MM.1S (cell line): Measurements from ENCODE around the gene IL2RG.

Source experiments
- DNase-seq: peaks from one replicate; pipeline ENCODE4 v3.0.0-alpha.2; 2015
- H2AFZ ChIP-seq: fragments of 300-600 bp; sonication (generic); 2 replicates; pipeline ENCODE4 v1.6.0; 2016; ENCODE audit warnings: antibody characterized with exemption, low read length
- H3F3A ChIP-seq: fragments of 300-600 bp; sonication (generic); 2 replicates; pipeline ENCODE4 v1.6.1; 2016; ENCODE audit warnings: mild to moderate bottlenecking, antibody characterized with exemption, low read length, moderate library complexity, mixed read lengths; ENCODE audit not compliant: insufficient read depth
- H3K27ac ChIP-seq: fragments of 300-600 bp; sonication (generic); 2 replicates; pipeline ENCODE4 v1.5.1; 2016; ENCODE audit warnings: mild to moderate bottlenecking, low read length
- H3K27me3 ChIP-seq: fragments of 300-600 bp; sonication (generic); replicated peaks from 2 replicates; pipeline ENCODE4 v1.6.0; 2016; ENCODE audit warnings: low read length; ENCODE audit not compliant: insufficient read depth
- H3K36me3 ChIP-seq: fragments of 300-600 bp; sonication (generic); replicated peaks from 2 replicates; pipeline ENCODE4 v1.6.1; 2016; ENCODE audit warnings: mild to moderate bottlenecking, low read length, mixed read lengths; ENCODE audit not compliant: insufficient read depth
- H3K4me1 ChIP-seq: fragments of 300-600 bp; sonication (generic); 2 replicates; pipeline ENCODE4 v1.6.1; 2016; ENCODE audit warnings: low read length, mixed read lengths
- H3K4me2 ChIP-seq: fragments of 300-600 bp; sonication (generic); 2 replicates; pipeline ENCODE4 v1.6.0; 2016; ENCODE audit warnings: low read depth, low read length
- H3K4me3 ChIP-seq: fragments of 300-600 bp; sonication (generic); 2 replicates; pipeline ENCODE4 v1.5.1; 2016; ENCODE audit warnings: low read length, mixed read lengths
- H3K79me2 ChIP-seq: fragments of 300-600 bp; sonication (generic); 2 replicates; pipeline ENCODE4 v1.6.1; 2016; ENCODE audit warnings: mixed run types, low read length, mixed read lengths
- H3K9ac ChIP-seq: fragments of 300-600 bp; sonication (generic); 2 replicates; pipeline ENCODE4 v1.6.1; 2016; ENCODE audit warnings: low read length, mixed read lengths
- H3K9me2 ChIP-seq: fragments of 300-600 bp; sonication (generic); replicated peaks from 2 replicates; pipeline ENCODE4 v1.6.1; 2016; ENCODE audit warnings: mild to moderate bottlenecking, low read length, mixed read lengths; ENCODE audit not compliant: insufficient read depth
- H3K9me3 ChIP-seq: fragments of 300-600 bp; sonication (generic); replicated peaks from 2 replicates; pipeline ENCODE4 v1.6.1; 2016; ENCODE audit warnings: mild to moderate bottlenecking, low read length, mixed read lengths; ENCODE audit not compliant: insufficient read depth
- H4K20me1 ChIP-seq: fragments of 300-600 bp; sonication (generic); 2 replicates; pipeline ENCODE4 v1.6.1; 2016; ENCODE audit warnings: mild to moderate bottlenecking, low read length, moderate library complexity, mixed read lengths; ENCODE audit not compliant: insufficient read depth
- EZH2 ChIP-seq: fragments of 300-600 bp; sonication (generic); optimal IDR thresholded peaks from 2 replicates; pipeline ENCODE3; 2017; ENCODE audit warnings: low read depth, mild to moderate bottlenecking, antibody characterized with exemption, low read length, mixed read lengths
- EZH2phosphoT487 ChIP-seq: fragments of 300-600 bp; sonication (generic); IDR thresholded peaks from 2 replicates; pipeline ENCODE4 v1.6.1; 2018; ENCODE audit warnings: antibody characterized with exemption, low read length
- TF ChIP-seq, protein P1 (sequence below): fragments of 300-600 bp; sonication (generic); IDR thresholded peaks from 2 replicates; pipeline ENCODE4 v1.5.1; 2016; ENCODE audit warnings: antibody characterized with exemption, low read length, mixed read lengths

Gene IL2RG

DNA sequence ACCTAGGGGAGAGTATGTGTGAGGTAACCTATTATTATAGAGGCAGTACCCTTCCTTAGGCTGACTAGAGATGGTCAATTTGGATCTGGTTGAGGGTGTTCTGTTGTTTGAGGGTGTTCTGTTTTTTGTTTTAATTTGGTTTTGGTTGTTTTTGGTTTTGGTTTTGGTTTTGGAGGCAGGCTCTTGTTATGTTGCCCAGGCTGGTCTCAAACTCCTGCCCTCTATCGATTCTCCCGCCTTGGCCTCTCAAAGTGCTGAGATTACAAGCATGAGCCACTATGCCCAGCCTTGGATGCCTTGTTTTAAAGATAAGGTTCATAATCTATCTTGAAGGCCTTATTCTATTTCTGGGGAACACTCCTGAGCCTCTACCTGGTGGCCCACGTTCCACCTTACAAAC, 5.7 kb downstream of the IL2RG start:
- H3K79me2 ChIP-seq = peaks cover 8% of the 10 kb centered on the region
- no peak for DNase-seq
- TF ChIP-seq EZH2 (no peak), EZH2phosphoT487 (no peak)
- TF ChIP-seq, protein P1, sequence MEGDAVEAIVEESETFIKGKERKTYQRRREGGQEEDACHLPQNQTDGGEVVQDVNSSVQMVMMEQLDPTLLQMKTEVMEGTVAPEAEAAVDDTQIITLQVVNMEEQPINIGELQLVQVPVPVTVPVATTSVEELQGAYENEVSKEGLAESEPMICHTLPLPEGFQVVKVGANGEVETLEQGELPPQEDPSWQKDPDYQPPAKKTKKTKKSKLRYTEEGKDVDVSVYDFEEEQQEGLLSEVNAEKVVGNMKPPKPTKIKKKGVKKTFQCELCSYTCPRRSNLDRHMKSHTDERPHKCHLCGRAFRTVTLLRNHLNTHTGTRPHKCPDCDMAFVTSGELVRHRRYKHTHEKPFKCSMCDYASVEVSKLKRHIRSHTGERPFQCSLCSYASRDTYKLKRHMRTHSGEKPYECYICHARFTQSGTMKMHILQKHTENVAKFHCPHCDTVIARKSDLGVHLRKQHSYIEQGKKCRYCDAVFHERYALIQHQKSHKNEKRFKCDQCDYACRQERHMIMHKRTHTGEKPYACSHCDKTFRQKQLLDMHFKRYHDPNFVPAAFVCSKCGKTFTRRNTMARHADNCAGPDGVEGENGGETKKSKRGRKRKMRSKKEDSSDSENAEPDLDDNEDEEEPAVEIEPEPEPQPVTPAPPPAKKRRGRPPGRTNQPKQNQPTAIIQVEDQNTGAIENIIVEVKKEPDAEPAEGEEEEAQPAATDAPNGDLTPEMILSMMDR = no peak
- H3K4me3 ChIP-seq = no peak overlapping the region
- H3K27me3 ChIP-seq = no peaks in the 10 kb centered on the region
- H2AFZ ChIP-seq = no peak overlapping the region
- no peak overlapping the region for H3K9ac ChIP-seq
- no peaks in the 10 kb centered on the region for H3K9me2 ChIP-seq
- H3K36me3 ChIP-seq = no peaks in the 10 kb centered on the region
- no peak overlapping the region for H3K27ac ChIP-seq
- no peak overlapping the region for H3K4me2 ChIP-seq
- no peaks in the 10 kb centered on the region for H3F3A ChIP-seq
- H4K20me1 ChIP-seq = no peaks in the 10 kb centered on the region
- peaks cover 12% of the 10 kb centered on the region for H3K4me1 ChIP-seq
- no peaks in the 10 kb centered on the region for H3K9me3 ChIP-seq

DNA sequence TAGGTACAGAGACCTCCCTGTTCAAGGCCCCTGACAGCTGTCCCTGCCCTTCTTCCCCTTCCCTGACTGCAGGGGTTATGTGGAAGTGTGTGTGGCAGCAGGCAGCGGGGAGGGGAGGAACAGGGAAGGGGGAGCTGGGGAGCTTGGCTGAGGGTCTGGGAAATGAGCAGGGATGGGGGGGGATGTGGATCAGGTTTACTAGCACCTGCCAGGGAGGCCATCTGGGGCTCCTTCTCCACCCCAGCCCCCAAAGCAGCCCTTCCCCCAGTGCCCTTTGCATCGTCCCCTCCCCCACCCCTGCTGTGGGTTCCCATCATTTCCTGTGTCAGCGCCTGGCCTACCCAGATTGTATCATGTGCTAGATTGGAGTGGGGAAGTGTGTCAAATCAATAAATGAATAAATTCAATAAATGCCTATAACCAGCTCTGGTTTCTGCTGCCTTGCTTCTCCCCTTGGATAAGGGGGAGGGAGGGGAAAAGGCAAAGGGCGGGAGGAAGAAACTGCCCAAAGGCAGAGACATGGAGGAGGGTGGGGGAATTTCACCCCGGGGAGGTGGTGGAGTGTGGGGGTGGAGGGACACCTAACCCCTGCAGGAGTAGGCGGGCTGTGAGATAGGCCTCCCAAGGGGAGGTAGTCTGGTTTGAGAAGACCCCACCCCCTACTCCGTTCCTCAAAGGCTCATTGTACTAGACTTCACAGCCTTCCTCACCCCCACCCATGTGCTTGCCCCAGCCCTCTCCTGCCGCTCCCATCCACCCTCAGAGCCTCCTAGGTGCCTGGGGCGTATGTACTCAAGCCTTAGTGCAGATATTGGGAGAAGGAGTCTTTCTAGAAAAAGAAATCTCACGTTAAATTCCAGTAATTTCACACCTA, 8.0 kb downstream of the IL2RG start:
- no peaks in the 10 kb centered on the region for H3K9me3 ChIP-seq
- H3K4me1 ChIP-seq = 0 out of 2 replicates have a peak, but pooled peaks cover 6% of the 10 kb centered on the region
- H3K27ac ChIP-seq = no peak overlapping the region
- no peaks in the 10 kb centered on the region for H4K20me1 ChIP-seq
- H3K4me3 ChIP-seq = no peak overlapping the region
- no peaks in the 10 kb centered on the region for H3K36me3 ChIP-seq
- no peak for DNase-seq
- TF ChIP-seq, protein P1 = no peak
- no peak for TF ChIP-seq EZH2phosphoT487
- no peak for TF ChIP-seq EZH2
- H3K9ac ChIP-seq = no peak overlapping the region
- H3K4me2 ChIP-seq = no peak overlapping the region
- no peaks in the 10 kb centered on the region for H3K27me3 ChIP-seq
- no peaks in the 10 kb centered on the region for H3K9me2 ChIP-seq
- H3F3A ChIP-seq = no peaks in the 10 kb centered on the region
- H3K79me2 ChIP-seq = no peaks in the 10 kb centered on the region
- no peak overlapping the region for H2AFZ ChIP-seq

DNA sequence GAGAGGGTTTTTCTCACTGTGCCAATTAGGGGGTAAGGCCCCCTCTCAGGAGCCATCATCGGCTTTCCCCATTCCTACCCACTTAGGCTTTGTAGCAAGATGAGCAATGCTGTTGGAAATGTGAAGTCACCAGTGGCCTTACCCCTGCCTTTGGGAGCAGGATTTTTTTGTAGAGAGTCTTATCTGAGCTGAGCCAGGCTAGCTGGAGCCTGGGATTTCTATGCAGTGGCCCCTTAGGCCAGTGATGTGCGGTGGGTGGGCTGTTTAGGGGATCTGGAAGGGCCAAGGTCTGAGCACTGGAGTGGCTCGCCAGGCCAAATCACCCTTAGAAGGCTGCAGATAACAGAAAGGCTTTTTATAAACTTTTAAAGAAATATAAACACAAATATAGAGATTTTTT, 9.1 kb downstream of the IL2RG start:
- Histone ChIP-seq H3K9ac (no peak overlapping the region), H3K27ac (no peak overlapping the region), H3K4me1 (0 out of 2 replicates have a peak, but pooled peaks cover 6% of the 10 kb centered on the region), H3K9me3 (no peaks in the 10 kb centered on the region), H4K20me1 (no peaks in the 10 kb centered on the region), H3K79me2 (no peaks in the 10 kb centered on the region), H3K4me2 (no peak overlapping the region), H3K36me3 (no peaks in the 10 kb centered on the region), H2AFZ (no peak overlapping the region), H3K9me2 (no peaks in the 10 kb centered on the region), H3K4me3 (no peak overlapping the region), H3K27me3 (no peaks in the 10 kb centered on the region), H3F3A (no peaks in the 10 kb centered on the region)
- TF ChIP-seq EZH2 = no peak
- no peak for TF ChIP-seq EZH2phosphoT487
- TF ChIP-seq, protein P1 = no peak
- no peak for DNase-seq
